Heart left ventricle (tissue), 16 donors: ENCODE data around the gene ADGRV1. TPM values are rescaled to one million over a fixed set of nuclear protein-coding genes. Genes with fewer than 3 reads are reported as not detected.

ENCODE experiments used
- ATAC-seq, 4 donors: fragments of 200-7000 bp; cut with Tn5 transposase; one replicate each; pipeline ENCODE4 v1.9.1; 2020 to 2022; ENCODE audit warnings: moderate library complexity in 4 of 4, mild to moderate bottlenecking in 3 of 4, moderate number of reproducible peaks in 1 of 4
- DNase-seq, 5 donors: peaks; one replicate each; pipeline ENCODE4 v3.0.0-alpha.2; 2020
- H3K27ac ChIP-seq, 12 donors: fragments of 200-600 bp; sonication (generic) in 4 of 12; one replicate each; pipeline versions ENCODE4 v1.5.0 to v1.8.0; 2016 to 2022; ENCODE audit warnings: mild to moderate bottlenecking in 2 of 12
- H3K27me3 ChIP-seq, 9 donors: fragments of 200-600 bp; sonication (generic) in 2 of 9; one replicate each; pipeline versions ENCODE4 v1.5.1 to v1.8.0; 2016 to 2022; ENCODE audit warnings: mild to moderate bottlenecking in 3 of 9
- H3K36me3 ChIP-seq, 9 donors: fragments of 200-600 bp; sonication (generic) in 2 of 9; one replicate each; pipeline versions ENCODE4 v1.5.0 to v1.8.0; 2018 to 2022; ENCODE audit warnings: mild to moderate bottlenecking in 2 of 9
- H3K4me1 ChIP-seq, 12 donors: fragments of 200-600 bp; sonication (generic) in 4 of 12; one replicate each; pipeline versions ENCODE4 v1.5.0 to v1.8.0; 2016 to 2022; ENCODE audit warnings: mild to moderate bottlenecking in 3 of 12
- H3K4me3 ChIP-seq, 12 donors: fragments of 200-600 bp; sonication (generic) in 4 of 12; one replicate each; pipeline versions ENCODE4 v1.5.0 to v1.8.0; 2017 to 2022; ENCODE audit warnings: mild to moderate bottlenecking in 9 of 12, moderate library complexity in 4 of 12
- H3K9me3 ChIP-seq, 12 donors: fragments of 200-600 bp; sonication (generic) in 4 of 12; one replicate each; pipeline versions ENCODE4 v1.5.0 to v1.8.0; 2016 to 2022; ENCODE audit warnings: mild to moderate bottlenecking in 1 of 12
- CTCF ChIP-seq, 12 donors: fragments of 200-600 bp; sonication (generic) in 4 of 12; IDR thresholded peaks; one replicate each; pipeline versions ENCODE4 v1.5.0 to v1.8.0; 2018 to 2022; ENCODE audit warnings: antibody characterized with exemption in 12 of 12, mild to moderate bottlenecking in 5 of 12
- POLR2A ChIP-seq, 2 donors: fragments of 450-650 bp; IDR thresholded peaks; one replicate each; pipeline ENCODE4 v1.6.1; 2017; ENCODE audit warnings: antibody characterized with exemption in 2 of 2, mild to moderate bottlenecking in 2 of 2, moderate library complexity in 2 of 2
- WGBS, 4 donors: extraction: QIAGEN DNeasy Blood & Tissue Kit in 2 of 4; methylation state at CpG; one replicate each; pipeline versions ENCODE4 v1.1.5 to v1.1.7; 2013 to 2018; 5-methylcytosine and 5-hydroxymethylcytosine counted together
- intact Hi-C, 10 donors: fragments of 100-400 bp; cut with DNase I; formaldehyde crosslinking; loops; one replicate each; pipeline versions ENCODE4 v1.11.1 to v1.14.2; 2022
- polyA plus RNA-seq, 2 donors: library from polyadenylated mRNA; stranded (reverse); fragments of 200-250 nt; gene quantifications; one replicate each; pipeline ENCODE4 v1.2.3, GENCODE V29; 2013
- total RNA-seq, 9 donors: library from RNA; depleted of rRNA in 2 of 9; stranded (reverse); fragments of >200 nt in 2 of 9; fragmentation: NEBNext Ultra II Directional in 3 of 9; extraction: Animal tissue kit (Norgen Biotek cat#: 25700) in 3 of 9; gene quantifications; one replicate each; pipeline versions ENCODE4 v1.1.0 to v1.2.4, GENCODE V29; 2016 to 2023
- donor health status: ischemic (EF 13 %, LVEDD 7.1; RV severe dilation, severe dysfunction).
- donor health status: healthy with polysubstance abuse.
- donor health status: DM: no; HTN: yes; CAD: no.
- donor health status: DM: no; HTN: no; CAD: no.
- donor health status: ischemic (EF 25% LVEDD 6.9; RV normal size, moderate dysfunction).
- donor health status: ischemic (EF 25% LVEDD 5.7; RV mildly dilated, moderate dysfunction).
- donor health status: healthy.
- donor health status: DM: yes; HTN: yes; CAD: no.
- donor health status: ischemic (EF 35%, LVEDD 5.7; RV mildly dilated, moderate dysfunction).
- donor health status: nonischemic (EF 11% LVEDD 7.7; RV severe dilation, severe dysfunction).
- donor health status: DM: yes; HTN: yes; CAD: no.
- donor health status: PGD.
- donor health status: ischemic (EF 29% LVEDD 5.4; RV normal size, mild dysfunction).
- donor health status: nonischemic (EF 23%, LVEDD 6.1; RV moderate dilation, normal function).

Gene ADGRV1
- total and polyA plus RNA-seq, 11 donors: 0.25 to 0.29 TPM; not detected in 9

GRCh38 chr5:90803381-90803780, 244.8 kb downstream of the ADGRV1 start:
- intact Hi-C loops: no loop called here
- H3K4me1 ChIP-seq: peaks cover 0 to 5% (median 0%) of the 10 kb centered on the region in 12 donors
- H3K4me3 ChIP-seq: no peak overlapping the region
- TF ChIP-seq POLR2A (IDR thresholded peaks at IDR 0.05) (no peak), CTCF (IDR thresholded peaks at IDR 0.05) (no peak)
- peaks cover 0 to 16% (median 0%) of the 10 kb centered on the region in 12 donors for H3K9me3 ChIP-seq
- no peak overlapping the region for H3K27ac ChIP-seq
- DNase-seq: no peak
- 71 to 80% (median 73%) methylated on average over 4 of the region's 4 CpGs for WGBS, 4 donors
- ATAC-seq: no peak
- H3K36me3 ChIP-seq: no peaks in the 10 kb centered on the region
- H3K27me3 ChIP-seq: no peaks in the 10 kb centered on the region

GRCh38 chr5:90803876-90804275, 245.3 kb downstream of the ADGRV1 start:
- no peak overlapping the region for H3K4me3 ChIP-seq
- no peak overlapping the region for H3K27ac ChIP-seq
- H3K36me3 ChIP-seq: no peaks in the 10 kb centered on the region
- ATAC-seq (peak in 3 of 4 donors; percentile 42 to 48 (median 47)), DNase-seq (no peak)
- TF ChIP-seq CTCF (IDR thresholded peaks at IDR 0.05) (no peak), POLR2A (IDR thresholded peaks at IDR 0.05) (no peak)
- WGBS, 4 donors: 47 to 53% (median 49%) methylated on average over 2 of the region's 2 CpGs
- H3K9me3 ChIP-seq: peaks cover 0 to 12% (median 0%) of the 10 kb centered on the region in 12 donors
- intact Hi-C loops: no loop called here
- no peaks in the 10 kb centered on the region for H3K27me3 ChIP-seq
- peaks cover 0 to 5% (median 0%) of the 10 kb centered on the region in 12 donors for H3K4me1 ChIP-seq

GRCh38 chr5:90807496-90807895, 248.9 kb downstream of the ADGRV1 start:
- TF ChIP-seq CTCF (IDR thresholded peaks at IDR 0.05) (no peak), POLR2A (IDR thresholded peaks at IDR 0.05) (no peak)
- DNase-seq: peak in 1 of 5 donors; percentile 26
- H3K9me3 ChIP-seq: no peaks in the 10 kb centered on the region
- peak overlapping the region in 3 of 12 donors; percentile 31 to 35 (median 32) for H3K27ac ChIP-seq
- H3K36me3 ChIP-seq: no peaks in the 10 kb centered on the region
- H3K4me3 ChIP-seq: no peak overlapping the region
- 43 to 61% (median 51%) methylated on average over 6 of the region's 6 CpGs for WGBS, 4 donors
- H3K27me3 ChIP-seq: no peaks in the 10 kb centered on the region
- peak in 1 of 4 donors; percentile 77 for ATAC-seq
- intact Hi-C loops: no loop called here
- H3K4me1 ChIP-seq: peaks cover 0 to 5% (median 0%) of the 10 kb centered on the region in 12 donors

GRCh38 chr5:90809311-90810056, 250.9 kb downstream of the ADGRV1 start:
- intact Hi-C loops: no loop called here
- no peaks in the 10 kb centered on the region for H3K36me3 ChIP-seq
- no peaks in the 10 kb centered on the region for H3K27me3 ChIP-seq
- peak in 1 of 5 donors; percentile 16 for DNase-seq
- 83 to 89% (median 88%) methylated on average over 4 of the region's 4 CpGs for WGBS, 4 donors
- H3K9me3 ChIP-seq: no peaks in the 10 kb centered on the region
- no peak for TF ChIP-seq CTCF (IDR thresholded peaks at IDR 0.05)
- TF ChIP-seq POLR2A (IDR thresholded peaks at IDR 0.05): no peak
- peaks cover 0 to 5% (median 0%) of the 10 kb centered on the region in 12 donors for H3K4me1 ChIP-seq
- no peak overlapping the region for H3K27ac ChIP-seq
- peak in 2 of 4 donors; percentile 61 to 68 for ATAC-seq
- no peak overlapping the region for H3K4me3 ChIP-seq
